CD8-positive, alpha-beta memory T cell (primary cell): Measurements from ENCODE around the gene GPR158. TPM values are rescaled to one million over a fixed set of nuclear protein-coding genes. Genes with fewer than 3 reads are reported as not detected.

Experiments used
- CTCF ChIA-PET: fragments of 350-600 bp; sonication (Branson Sonifier 250); formaldehyde crosslinking; loops from one replicate; lab custom pipeline; 2021; ENCODE audit warnings: antibody characterized with exemption; lab: Charles Lee
- POLR2A ChIA-PET: fragments of 350-600 bp; sonication (Branson Sonifier 250); formaldehyde crosslinking; loops from one replicate; lab custom pipeline; 2021; ENCODE audit warnings: antibody characterized with exemption; lab: Charles Lee
- DNase-seq, 5 donors: peaks; one replicate each; pipeline versions ENCODE4 v3.0.0 to v3.0.0-alpha.2; 2020 to 2022; ENCODE audit warnings: mixed read lengths in 1 of 5
- H3K27ac ChIP-seq: one replicate; pipeline ENCODE4 v1.7.0; 2013; ENCODE audit warnings: low read depth, mild to moderate bottlenecking, low read length, moderate library complexity
- H3K27me3 ChIP-seq: 2 replicates; pipeline ENCODE4 v1.7.0; 2013; ENCODE audit warnings: low read length, mild to moderate bottlenecking; ENCODE audit not compliant: insufficient read depth, poor library complexity, severe bottlenecking
- H3K36me3 ChIP-seq: 2 replicates; pipeline ENCODE4 v1.7.0; 2013; ENCODE audit warnings: mild to moderate bottlenecking, low read length, moderate library complexity; ENCODE audit not compliant: insufficient read depth
- H3K4me1 ChIP-seq: 2 replicates; pipeline ENCODE4 v1.7.0; 2013; ENCODE audit warnings: mild to moderate bottlenecking, low read length, moderate library complexity; ENCODE audit not compliant: insufficient read depth
- H3K4me3 ChIP-seq: 2 replicates; pipeline ENCODE4 v1.7.0; 2013; ENCODE audit warnings: mild to moderate bottlenecking, low read length
- H3K9me3 ChIP-seq: 2 replicates; pipeline ENCODE4 v1.7.0; 2013; ENCODE audit warnings: mild to moderate bottlenecking, low read length
- H3K27ac Mint-ChIP-seq, 8 donors: one replicate each; pipeline ENCODE4 v1.8.0; 2020 to 2021; ENCODE audit warnings: mixed read lengths in 8 of 8, mild to moderate bottlenecking in 6 of 8, inconsistent platforms in 3 of 8, moderate library complexity in 3 of 8
- H3K27me3 Mint-ChIP-seq, 2 donors: one replicate each; pipeline ENCODE4 v1.8.0; 2020 to 2021; ENCODE audit warnings: mixed read lengths in 2 of 2, mild to moderate bottlenecking in 1 of 2, moderate library complexity in 1 of 2
- H3K36me3 Mint-ChIP-seq, 3 donors: one replicate each; pipeline ENCODE4 v1.8.0; 2020 to 2021; ENCODE audit warnings: mixed read lengths in 3 of 3, inconsistent platforms in 1 of 3, mild to moderate bottlenecking in 1 of 3
- H3K4me1 Mint-ChIP-seq, 3 donors: one replicate each; pipeline ENCODE4 v1.8.0; 2020 to 2021; ENCODE audit warnings: mixed read lengths in 3 of 3, inconsistent platforms in 1 of 3, mild to moderate bottlenecking in 1 of 3
- H3K4me3 Mint-ChIP-seq, 7 donors: one replicate each; pipeline ENCODE4 v1.8.0; 2020 to 2021; ENCODE audit warnings: mixed read lengths in 7 of 7, mild to moderate bottlenecking in 6 of 7, moderate library complexity in 4 of 7, inconsistent platforms in 2 of 7
- H3K9me3 Mint-ChIP-seq, 5 donors: one replicate each; pipeline ENCODE4 v1.8.0; 2020 to 2022; ENCODE audit warnings: mixed read lengths in 5 of 5, mild to moderate bottlenecking in 3 of 5, moderate library complexity in 2 of 5, inconsistent platforms in 1 of 5
- polyA plus RNA-seq: library from polyadenylated mRNA; unstranded; fragments of 300-500 nt; fragmentation: Illumina TruSeq; gene quantifications from one replicate; pipeline ENCODE4 v1.2.3, GENCODE V29; 2021
- total RNA-seq, 2 experiments: library from RNA; stranded (reverse); gene quantifications; one replicate each; pipeline ENCODE4 v1.2.3, GENCODE V29; 2021

The GPR158 gene
- total and polyA plus RNA-seq, 3 experiments from 2014 or later, result not detected

DNA sequence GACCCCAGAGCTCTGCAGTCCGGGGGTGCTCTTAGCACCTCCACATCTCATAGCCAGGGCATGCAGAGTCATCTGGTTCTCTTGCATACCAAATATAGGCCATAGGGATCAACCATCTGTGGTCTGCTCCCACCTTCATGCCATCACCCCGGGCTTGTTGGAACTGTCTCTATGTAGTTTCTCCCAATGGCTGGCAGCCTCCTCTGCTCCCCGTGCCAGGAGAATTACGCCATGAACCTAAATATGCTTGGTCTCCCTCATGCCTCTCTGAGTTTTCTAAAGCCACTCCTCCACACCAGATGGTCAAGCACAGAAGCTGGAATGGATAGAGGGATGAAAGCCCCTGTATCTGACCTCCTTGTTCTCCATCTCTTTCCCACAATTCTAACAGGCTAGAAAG lies 456.7 kb downstream of the GPR158 start:
- peaks cover 0 to 4% of the 10 kb centered on the region in 2 donors for H3K27me3 Mint-ChIP-seq
- no peaks in the 10 kb centered on the region for H3K36me3 ChIP-seq
- no peaks in the 10 kb centered on the region for H3K9me3 ChIP-seq
- H3K27me3 ChIP-seq, result no peaks in the 10 kb centered on the region
- CTCF ChIA-PET, result no interaction called here
- no peak overlapping the region for H3K4me3 ChIP-seq
- POLR2A ChIA-PET, result no interaction called here
- no peaks in the 10 kb centered on the region for H3K4me1 ChIP-seq
- no peak overlapping the region for H3K27ac ChIP-seq
- H3K36me3 Mint-ChIP-seq, result no peaks in the 10 kb centered on the region
- no peak overlapping the region for H3K27ac Mint-ChIP-seq
- no peak overlapping the region for H3K4me3 Mint-ChIP-seq
- peaks cover 0 to 6% (median 2%) of the 10 kb centered on the region in 5 donors for H3K9me3 Mint-ChIP-seq
- H3K4me1 Mint-ChIP-seq, result no peaks in the 10 kb centered on the region
- no peak for DNase-seq

- Mint-ChIP-seq H3K27me3 (peaks cover 0 to 4% of the 10 kb centered on the region in 2 donors), H3K9me3 (peaks cover 0 to 7% (median 3%) of the 10 kb centered on the region in 5 donors)
- CTCF ChIA-PET, result no interaction called here
Measured at GRCh38 chr10:25632802-25633201, 458.0 kb downstream of the GPR158 start.

GRCh38 chr10:25633542-25633941 lies 458.7 kb downstream of the GPR158 start:
- no peak for DNase-seq
- no peak overlapping the region for H3K4me3 Mint-ChIP-seq

More at GRCh38 chr10:25632802-25633201, 458.0 kb downstream of the GPR158 start:
- Histone ChIP-seq H3K27ac (no peak overlapping the region), H3K36me3 (no peaks in the 10 kb centered on the region), H3K9me3 (no peaks in the 10 kb centered on the region), H3K4me1 (no peaks in the 10 kb centered on the region), H3K27me3 (no peaks in the 10 kb centered on the region), H3K4me3 (no peak overlapping the region)
- Mint-ChIP-seq H3K27ac (no peak overlapping the region), H3K36me3 (no peaks in the 10 kb centered on the region), H3K4me1 (no peaks in the 10 kb centered on the region), H3K4me3 (no peak overlapping the region)
- no peak for DNase-seq
- POLR2A ChIA-PET, result no interaction called here

GRCh38 chr10:25639646-25640045 lies 464.8 kb downstream of the GPR158 start:
- no peak for DNase-seq
- H3K27me3 ChIP-seq, result no peaks in the 10 kb centered on the region
- Mint-ChIP-seq H3K27ac (no peak overlapping the region), H3K27me3 (no peaks in the 10 kb centered on the region), H3K4me1 (no peaks in the 10 kb centered on the region), H3K9me3 (peaks cover 0 to 6% (median 1%) of the 10 kb centered on the region in 5 donors), H3K36me3 (no peaks in the 10 kb centered on the region), H3K4me3 (no peak overlapping the region)
- no peaks in the 10 kb centered on the region for H3K4me1 ChIP-seq
- H3K27ac ChIP-seq, result no peak overlapping the region
- ChIA-PET POLR2A (no interaction called here), CTCF (no interaction called here)
- no peaks in the 10 kb centered on the region for H3K9me3 ChIP-seq
- H3K36me3 ChIP-seq, result no peaks in the 10 kb centered on the region
- no peak overlapping the region for H3K4me3 ChIP-seq

More at GRCh38 chr10:25633542-25633941, 458.7 kb downstream of the GPR158 start:
- Mint-ChIP-seq H3K4me1 (no peaks in the 10 kb centered on the region), H3K27ac (no peak overlapping the region), H3K9me3 (peaks cover 0 to 7% (median 3%) of the 10 kb centered on the region in 5 donors), H3K36me3 (no peaks in the 10 kb centered on the region), H3K27me3 (peaks cover 0 to 4% of the 10 kb centered on the region in 2 donors)
- H3K4me1 ChIP-seq, result no peaks in the 10 kb centered on the region
- H3K36me3 ChIP-seq, result no peaks in the 10 kb centered on the region
- ChIA-PET CTCF (interaction anchor here (1.0 kb wide), 1 partner anchor 10 kb away, joined by 3 read pairs; no protein-coding TSS in a partner anchor), POLR2A (no interaction called here)
- H3K9me3 ChIP-seq, result no peaks in the 10 kb centered on the region
- H3K27ac ChIP-seq, result no peak overlapping the region
- H3K27me3 ChIP-seq, result no peaks in the 10 kb centered on the region
- H3K4me3 ChIP-seq, result no peak overlapping the region

DNA sequence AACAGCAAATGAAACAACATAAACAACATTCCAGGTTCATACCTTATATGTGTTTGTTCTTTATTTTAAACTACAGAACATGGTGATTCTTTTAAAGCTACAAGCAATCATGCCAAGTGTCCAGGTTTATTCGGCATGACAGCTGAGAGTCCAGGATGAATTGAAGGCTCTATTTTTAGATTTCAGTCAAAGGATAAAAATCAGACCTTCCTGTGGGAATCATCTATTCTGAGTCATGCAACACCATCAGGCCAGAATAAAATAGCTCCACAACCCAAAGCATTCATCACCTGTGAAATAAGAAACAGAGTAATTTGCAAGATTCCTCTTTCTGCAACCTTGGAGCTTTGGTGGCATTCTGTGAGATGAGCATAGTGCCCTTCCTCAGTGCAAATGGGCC lies 466.8 kb downstream of the GPR158 start:
- Mint-ChIP-seq H3K27me3 (peaks cover 0 to 1% of the 10 kb centered on the region in 2 donors), H3K36me3 (no peaks in the 10 kb centered on the region), H3K4me1 (no peaks in the 10 kb centered on the region), H3K27ac (no peak overlapping the region), H3K4me3 (no peak overlapping the region), H3K9me3 (peaks cover 0 to 8% (median 2%) of the 10 kb centered on the region in 5 donors)
- POLR2A ChIA-PET, result no interaction called here
- H3K9me3 ChIP-seq, result no peaks in the 10 kb centered on the region
- H3K4me3 ChIP-seq, result no peak overlapping the region
- CTCF ChIA-PET, result no interaction called here
- no peak overlapping the region for H3K27ac ChIP-seq
- H3K27me3 ChIP-seq, result no peaks in the 10 kb centered on the region
- no peaks in the 10 kb centered on the region for H3K36me3 ChIP-seq
- DNase-seq, result no peak
- H3K4me1 ChIP-seq, result no peaks in the 10 kb centered on the region

- Histone ChIP-seq H3K27ac (no peak overlapping the region), H3K4me1 (no peaks in the 10 kb centered on the region), H3K9me3 (no peaks in the 10 kb centered on the region), H3K27me3 (no peaks in the 10 kb centered on the region), H3K36me3 (no peaks in the 10 kb centered on the region), H3K4me3 (no peak overlapping the region)
- H3K9me3 Mint-ChIP-seq, result peaks cover 0 to 4% (median 2%) of the 10 kb centered on the region in 5 donors
- peaks cover 0 to 1% of the 10 kb centered on the region in 2 donors for H3K27me3 Mint-ChIP-seq
- no peak overlapping the region for H3K27ac Mint-ChIP-seq
- no peaks in the 10 kb centered on the region for H3K36me3 Mint-ChIP-seq
- no peaks in the 10 kb centered on the region for H3K4me1 Mint-ChIP-seq
- ChIA-PET CTCF (interaction anchor here (1.0 kb wide), 1 partner anchor 9 kb away, joined by 3 read pairs; no protein-coding TSS in a partner anchor), POLR2A (no interaction called here)
- DNase-seq, result no peak
- H3K4me3 Mint-ChIP-seq, result no peak overlapping the region
Measured at GRCh38 chr10:25642721-25643120, 467.9 kb downstream of the GPR158 start.

DNA sequence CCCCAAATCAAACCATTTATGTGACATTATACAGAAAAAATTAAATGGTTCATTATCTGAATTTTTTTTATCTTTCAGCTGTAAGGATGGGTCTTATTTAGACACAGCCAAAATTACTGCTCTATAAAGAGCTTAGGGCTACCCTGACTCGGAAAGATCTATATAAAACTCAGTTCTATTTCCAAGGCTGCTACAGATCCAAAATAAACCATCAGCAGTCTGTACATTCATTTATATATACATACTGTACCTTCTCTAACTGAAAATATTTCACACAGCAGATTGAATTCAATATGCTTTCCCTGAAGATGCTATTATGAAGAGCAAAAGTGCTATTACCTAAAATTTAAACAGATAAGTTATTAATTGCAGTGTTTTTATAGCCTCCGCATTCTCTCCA lies 471.6 kb downstream of the GPR158 start:
- CTCF ChIA-PET, result no interaction called here
- Histone ChIP-seq H3K9me3 (no peaks in the 10 kb centered on the region), H3K36me3 (no peaks in the 10 kb centered on the region), H3K27ac (no peak overlapping the region), H3K27me3 (no peaks in the 10 kb centered on the region), H3K4me3 (no peak overlapping the region), H3K4me1 (no peaks in the 10 kb centered on the region)
- peaks cover 0 to 4% (median 2%) of the 10 kb centered on the region in 5 donors for H3K9me3 Mint-ChIP-seq
- H3K4me3 Mint-ChIP-seq, result no peak overlapping the region
- DNase-seq, result no peak
- H3K27me3 Mint-ChIP-seq, result peaks cover 0 to 1% of the 10 kb centered on the region in 2 donors
- H3K4me1 Mint-ChIP-seq, result no peaks in the 10 kb centered on the region
- POLR2A ChIA-PET, result no interaction called here
- H3K36me3 Mint-ChIP-seq, result no peaks in the 10 kb centered on the region
- H3K27ac Mint-ChIP-seq, result no peak overlapping the region

- Mint-ChIP-seq H3K4me1 (no peaks in the 10 kb centered on the region), H3K9me3 (peaks cover 0 to 2% (median 0%) of the 10 kb centered on the region in 5 donors), H3K27ac (no peak overlapping the region), H3K36me3 (no peaks in the 10 kb centered on the region), H3K27me3 (no peaks in the 10 kb centered on the region), H3K4me3 (no peak overlapping the region)
- H3K27me3 ChIP-seq, result no peaks in the 10 kb centered on the region
- CTCF ChIA-PET, result no interaction called here
- H3K4me1 ChIP-seq, result no peaks in the 10 kb centered on the region
- DNase-seq, result no peak
- H3K4me3 ChIP-seq, result no peak overlapping the region
- no peaks in the 10 kb centered on the region for H3K36me3 ChIP-seq
- no peak overlapping the region for H3K27ac ChIP-seq
- no peaks in the 10 kb centered on the region for H3K9me3 ChIP-seq
- POLR2A ChIA-PET, result no interaction called here
Measured at GRCh38 chr10:25651534-25651933, 476.7 kb downstream of the GPR158 start.
